H1 (cell line): ENCODE results near the gene UBE2D4. TPM values are rescaled to one million over a fixed set of nuclear protein-coding genes. Genes with fewer than 3 reads are reported as not detected.
A peak's percentile ranks its signal among the peaks of the same experiment; 100 is the strongest.

ENCODE experiments used
- CTCF ChIA-PET: fragments of 300-600 bp; sonication (Branson Sonifier 250); formaldehyde crosslinking; loops from one replicate; lab custom pipeline; 2021; ENCODE audit not compliant: partially characterized antibody; lab: Charles Lee
- POLR2A ChIA-PET: fragments of 300-600 bp; sonication (Branson Sonifier 250); formaldehyde crosslinking; loops from one replicate; lab custom pipeline; 2021; ENCODE audit warnings: inconsistent platforms; ENCODE audit not compliant: partially characterized antibody; lab: Charles Lee
- DNase-seq, 2 experiments: peaks; one replicate each; pipeline versions ENCODE4 v3.0.0 to v3.0.0-alpha.2; 2010 to 2022; ENCODE audit warnings: low spot score in 2 of 2, low read depth in 1 of 2, mixed read lengths in 1 of 2
- FAIRE-seq: peaks from 2 replicates; lab custom pipeline; 2011; peaks lifted over from hg19 to GRCh38; lab: Jason Lieb, UNC
- H2AFZ ChIP-seq: 2 replicates; pipeline ENCODE4 v1.8.1; 2012; ENCODE audit warnings: low read length, inconsistent platforms
- H2AK5ac ChIP-seq: 2 replicates; pipeline ENCODE4 v1.6.1; 2013; ENCODE audit warnings: low read depth, low read length
- H2BK120ac ChIP-seq: replicated peaks from 2 replicates; pipeline ENCODE3; 2013; ENCODE audit warnings: low read depth, low read length, inconsistent platforms
- H2BK12ac ChIP-seq: 2 replicates; pipeline ENCODE4 v1.6.1; 2013; ENCODE audit warnings: low read depth, low read length
- H2BK15ac ChIP-seq: 2 replicates; pipeline ENCODE4 v1.6.1; 2013; ENCODE audit warnings: low read length
- H2BK20ac ChIP-seq: 2 replicates; pipeline ENCODE4 v1.6.1; 2013; ENCODE audit warnings: low read length
- H2BK5ac ChIP-seq: 2 replicates; pipeline ENCODE4 v1.6.1; 2013; ENCODE audit warnings: low read depth, low read length
- H3K14ac ChIP-seq: 2 replicates; pipeline ENCODE4 v1.6.1; 2013; ENCODE audit warnings: inconsistent platforms; ENCODE audit not compliant: insufficient read length
- H3K18ac ChIP-seq: 2 replicates; pipeline ENCODE4 v1.6.1; 2013; ENCODE audit warnings: low read length; ENCODE audit errors: extremely low read depth
- H3K23ac ChIP-seq: 2 replicates; pipeline ENCODE4 v1.6.1; 2013; ENCODE audit warnings: inconsistent platforms; ENCODE audit not compliant: insufficient read length
- H3K23me2 ChIP-seq: 2 replicates; pipeline ENCODE4 v1.6.1; 2013; ENCODE audit warnings: low read depth, low read length
- H3K27ac ChIP-seq: 2 replicates; pipeline ENCODE4 v1.6.1; 2011; ENCODE audit warnings: low read depth, low read length, inconsistent platforms
- H3K27me3 ChIP-seq, 4 experiments: replicated peaks in 1 of 4; 1 replicate in 1 of 4; 2 replicates in 3 of 4; pipeline versions ENCODE4 v1.6.1 to v1.8.1; 2011 to 2013; ENCODE audit warnings: low read length in 3 of 4, mild to moderate bottlenecking in 3 of 4, inconsistent platforms in 2 of 4, mixed read lengths in 2 of 4, moderate library complexity in 1 of 4; ENCODE audit not compliant: control insufficient read depth in 3 of 4, insufficient read depth in 3 of 4; ENCODE audit errors: extremely low read depth in 1 of 4
- H3K36me3 ChIP-seq, 4 experiments: 2 replicates each; pipeline versions ENCODE4 v1.6.1 to v1.8.1; 2011 to 2013; ENCODE audit warnings: mild to moderate bottlenecking in 4 of 4, low read length in 3 of 4, moderate library complexity in 2 of 4, control low read depth in 1 of 4, inconsistent platforms in 1 of 4; ENCODE audit not compliant: insufficient read depth in 4 of 4, control insufficient read depth in 2 of 4
- H3K4ac ChIP-seq: replicated peaks from 2 replicates; pipeline ENCODE3; 2013; ENCODE audit warnings: low read length, low read depth, mixed read lengths, inconsistent platforms; ENCODE audit not compliant: insufficient read length
- H3K4me1 ChIP-seq, 4 experiments: replicated peaks in 1 of 4; 1 replicate in 1 of 4; 2 replicates in 3 of 4; pipeline versions ENCODE4 v1.6.1 to v1.8.1; 2011 to 2013; ENCODE audit warnings: low read length in 3 of 4, inconsistent platforms in 2 of 4, mixed read lengths in 1 of 4; ENCODE audit not compliant: insufficient read depth in 4 of 4, control insufficient read depth in 3 of 4
- H3K4me2 ChIP-seq, 2 experiments: 2 replicates each; pipeline versions ENCODE4 v1.6.1 to v1.8.1; 2011 to 2013; ENCODE audit warnings: low read depth in 2 of 2, low read length in 2 of 2, control low read depth in 1 of 2, inconsistent platforms in 1 of 2, mild to moderate bottlenecking in 1 of 2; ENCODE audit not compliant: insufficient read depth in 1 of 2
- H3K4me3 ChIP-seq, 4 experiments: fragments of 200-600, 300-600 bp in 1 of 4; sonication (generic), shearing (Covaris generic), sonication (Bioruptor Twin) in 1 of 4; 2 replicates each; pipeline versions ENCODE4 v1.5.1 to v1.8.1; 2011 to 2016; ENCODE audit warnings: low read length in 4 of 4, low read depth in 3 of 4, control low read depth in 2 of 4, inconsistent platforms in 2 of 4, mild to moderate bottlenecking in 2 of 4, mixed read lengths in 1 of 4, moderate library complexity in 1 of 4; ENCODE audit not compliant: insufficient read depth in 2 of 4; ENCODE audit errors: extremely low read depth in 1 of 4
- H3K56ac ChIP-seq: replicated peaks from 2 replicates; pipeline ENCODE3; 2013; ENCODE audit warnings: low read depth, mild to moderate bottlenecking, mixed read lengths, low read length, inconsistent platforms; ENCODE audit not compliant: insufficient read length
- H3K79me1 ChIP-seq: 2 replicates; pipeline ENCODE4 v1.6.1; 2013; ENCODE audit warnings: low read depth, low read length, control low read depth
- H3K79me2 ChIP-seq, 2 experiments: 2 replicates each; pipeline versions ENCODE4 v1.6.1 to v1.8.1; 2012 to 2013; ENCODE audit warnings: low read length in 2 of 2, mild to moderate bottlenecking in 2 of 2, inconsistent platforms in 1 of 2; ENCODE audit not compliant: insufficient read depth in 2 of 2, control insufficient read depth in 1 of 2
- H3K9ac ChIP-seq, 4 experiments: replicated peaks in 1 of 4; 1 replicate in 1 of 4; 2 replicates in 3 of 4; pipeline versions ENCODE4 v1.6.1 to v1.8.1; 2011 to 2013; ENCODE audit warnings: low read depth in 3 of 4, low read length in 3 of 4, control low read depth in 2 of 4, mild to moderate bottlenecking in 2 of 4, moderate library complexity in 2 of 4, inconsistent platforms in 1 of 4; ENCODE audit errors: extremely low read depth in 1 of 4
- H3K9me3 ChIP-seq, 2 experiments: 2 replicates each; pipeline versions ENCODE4 v1.6.1 to v1.8.1; 2012 to 2013; ENCODE audit warnings: mild to moderate bottlenecking in 2 of 2, moderate library complexity in 2 of 2, control low read depth in 1 of 2, inconsistent platforms in 1 of 2, low read depth in 1 of 2, low read length in 1 of 2, mixed read lengths in 1 of 2; ENCODE audit not compliant: insufficient read depth in 2 of 2
- H4K20me1 ChIP-seq, 2 experiments: replicated peaks in 1 of 2; 2 replicates each; pipeline versions ENCODE3 to v1.8.1; 2011 to 2013; ENCODE audit warnings: inconsistent platforms in 2 of 2, low read length in 2 of 2, mild to moderate bottlenecking in 1 of 2; ENCODE audit not compliant: insufficient read depth in 2 of 2, control insufficient read depth in 1 of 2
- H4K5ac ChIP-seq: 2 replicates; pipeline ENCODE4 v1.6.1; 2013; ENCODE audit warnings: low read length, low read depth, mixed read lengths, inconsistent platforms; ENCODE audit not compliant: insufficient read length
- H4K8ac ChIP-seq: 2 replicates; pipeline ENCODE4 v1.8.0; 2013; ENCODE audit warnings: mild to moderate bottlenecking, moderate library complexity, low read length, inconsistent platforms; ENCODE audit not compliant: insufficient read depth; ENCODE audit errors: extremely low read depth
- H4K91ac ChIP-seq: replicated peaks from 2 replicates; pipeline ENCODE3; 2013; ENCODE audit warnings: low read length, mixed read lengths, inconsistent platforms; ENCODE audit not compliant: insufficient read length
- ATF2 ChIP-seq: IDR thresholded peaks from 2 replicates; pipeline ENCODE4 v1.6.1; 2012; ENCODE audit warnings: low read length, inconsistent platforms
- BCL11A ChIP-seq, 2 experiments: IDR thresholded peaks; one replicate each; pipeline ENCODE4 v1.6.1; 2011; ENCODE audit warnings: low read depth in 2 of 2, low read length in 2 of 2, mild to moderate bottlenecking in 2 of 2
- BRCA1 ChIP-seq: IDR thresholded peaks from 2 replicates; pipeline ENCODE4 v1.6.1; 2012; ENCODE audit warnings: low read depth, low read length, improper control_type of control experiment
- CTCF ChIP-seq, 3 experiments: IDR thresholded peaks; 1 replicate in 2 of 3; 2 replicates in 1 of 3; pipeline versions ENCODE4 v1.5.1 to v1.6.1; 2011; ENCODE audit warnings: low read length in 3 of 3, mild to moderate bottlenecking in 3 of 3, inconsistent platforms in 2 of 3, low read depth in 1 of 3, moderate library complexity in 1 of 3; ENCODE audit not compliant: insufficient read depth in 1 of 3; ENCODE audit errors: control extremely low read depth in 1 of 3
- GTF2F1 ChIP-seq: IDR thresholded peaks from 2 replicates; pipeline ENCODE4 v1.6.1; 2012; ENCODE audit warnings: low read depth, low read length, improper control_type of control experiment, borderline replicate concordance
- MAFK ChIP-seq: IDR thresholded peaks from 2 replicates; pipeline ENCODE4 v1.6.1; 2012; ENCODE audit warnings: low read depth, mild to moderate bottlenecking, improper control_type of control experiment, low read length
- POU5F1 ChIP-seq: IDR thresholded peaks from 2 replicates; pipeline ENCODE4 v1.6.1; 2011; ENCODE audit warnings: low read depth, mild to moderate bottlenecking, low read length, moderate library complexity
- SP2 ChIP-seq: IDR thresholded peaks from 2 replicates; pipeline ENCODE4 v1.6.1; 2012; ENCODE audit warnings: mild to moderate bottlenecking, low read length, inconsistent platforms
- YY1 ChIP-seq: IDR thresholded peaks from 2 replicates; pipeline ENCODE4 v1.6.1; 2011; ENCODE audit warnings: low read depth, mild to moderate bottlenecking, low read length
- WGBS, 2 experiments: shearing (Covaris generic) in 1 of 2; methylation state at CpG; one replicate each; pipeline versions ENCODE4 v1.1.6 to v1.1.7; 2013 to 2015; ENCODE audit warnings: low lambda C conversion rate in 2 of 2, mixed read lengths in 2 of 2, inconsistent platforms in 1 of 2, low coverage in 1 of 2, missing lambda C conversion rate in 1 of 2; ENCODE audit not compliant: insufficient replicate concordance in 2 of 2, insufficient coverage in 1 of 2, insufficient read length in 1 of 2; ENCODE audit errors: extremely low coverage in 1 of 2, missing lambda C conversion rate in 1 of 2; 5-methylcytosine and 5-hydroxymethylcytosine counted together
- polyA plus RNA-seq, 7 experiments: library from polyadenylated mRNA; depleted of rRNA in 3 of 7; stranded (reverse) in 5 of 7; unstranded in 2 of 7; fragments of >200 nt in 5 of 7; fragments of 200-250 nt in 2 of 7; gene quantifications; 1 replicate in 5 of 7; 2 replicates in 1 of 7; 4 replicates in 1 of 7; pipeline versions ENCODE4 v1.2.1 to v1.2.3, GENCODE V29; 2011 to 2013; ENCODE audit warnings: missing spikeins in 2 of 7, mixed read lengths in 2 of 7
- total RNA-seq: library from RNA; stranded (reverse); fragmentation: NEBNext Ultra II Directional; extraction: Animal tissue kit (Norgen Biotek cat#: 25700); gene quantifications from 2 replicates; pipeline ENCODE4 v1.2.1, GENCODE V29; 2021

UBE2D4 gene
- total and polyA plus RNA-seq, 2 of the 8 experiments (the other 6 are each of a cell fraction or from before 2014, with no cell fraction given): 3.4 to 9.4 TPM

DNA sequence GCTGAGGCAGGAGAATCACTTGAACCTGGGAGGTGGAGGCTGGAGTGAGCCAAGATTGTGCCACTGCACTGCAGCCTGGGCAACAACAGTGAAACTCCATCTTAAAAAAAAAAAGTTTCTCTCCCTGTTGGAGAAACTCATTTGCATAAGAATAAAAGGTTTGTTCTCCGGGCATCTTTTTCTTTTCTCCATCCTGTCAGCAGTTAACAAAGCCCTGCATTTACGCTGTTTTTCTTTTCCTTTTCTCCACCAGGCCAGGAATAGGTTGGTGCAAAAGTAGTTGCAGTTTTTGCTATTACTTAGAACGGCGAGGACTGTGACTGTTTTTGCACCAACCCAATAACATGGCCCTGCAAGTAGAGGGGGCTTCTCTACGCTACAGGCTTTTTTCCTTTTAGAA is 10.3 kb upstream of the UBE2D4 start:
- H3K56ac ChIP-seq: no peak overlapping the region
- peak overlapping the region; percentile 67; the same call in 1 of the 2 replicates for H2BK20ac ChIP-seq
- no peak overlapping the region for H4K8ac ChIP-seq
- no peak overlapping the region for H2BK15ac ChIP-seq
- H4K5ac ChIP-seq: no peak overlapping the region
- H4K20me1 ChIP-seq: no peaks in the 10 kb centered on the region
- H4K91ac ChIP-seq: no peak overlapping the region
- H3K9me3 ChIP-seq: peaks cover 0 to 9% of the 10 kb centered on the region in 2 experiments; a peak in 2 of 4 replicates
- H3K27me3 ChIP-seq: no peaks in the 10 kb centered on the region
- DNase-seq (no peak), FAIRE-seq (peak; percentile 45)
- CTCF ChIA-PET: interaction anchor here (0.9 to 2.1 kb wide), 3 partner anchors 11 to 76 kb away, joined by 3 to 4 read pairs (median 4); no protein-coding TSS in a partner anchor
- POLR2A ChIA-PET: interaction anchor here (1.9 kb wide), 1 partner anchor 9 kb away, joined by 4 read pairs; the partner anchor contains the start of gene URGCP
- 0 out of 2 replicates have a peak overlapping the region, but pooled peaks have one; percentile 35 for H2BK5ac ChIP-seq
- H3K9ac ChIP-seq: no peak overlapping the region
- H3K4me2 ChIP-seq: no peak overlapping the region; a peak in 2 of 4 replicates
- no peak overlapping the region for H3K18ac ChIP-seq
- H3K36me3 ChIP-seq: no peaks in the 10 kb centered on the region
- H3K79me1 ChIP-seq: no peaks in the 10 kb centered on the region; the same call in 1 of the 2 replicates
- H2BK12ac ChIP-seq: peak overlapping the region; percentile 94; the same call in 1 of the 2 replicates
- WGBS, 2 experiments: 69% methylated on average over 5 of the region's 5 CpGs; no CpG with 5 or more reads in 1 of the 2 experiments
- H3K27ac ChIP-seq: 0 out of 2 replicates have a peak overlapping the region, but pooled peaks have one; percentile 14
- no peak overlapping the region for H2AFZ ChIP-seq
- no peaks in the 10 kb centered on the region for H3K79me2 ChIP-seq
- H3K23me2 ChIP-seq: no peaks in the 10 kb centered on the region
- no peak overlapping the region for H2BK120ac ChIP-seq
- peaks cover 0 to 5% (median 2%) of the 10 kb centered on the region in 4 experiments; a peak in 2 of 7 replicates for H3K4me1 ChIP-seq
- H3K4ac ChIP-seq: no peak overlapping the region
- peak overlapping the region; percentile 33; the same call in 1 of the 2 replicates for H2AK5ac ChIP-seq
- no peak overlapping the region for H3K14ac ChIP-seq
- no peak overlapping the region for H3K23ac ChIP-seq
- no peak overlapping the region for H3K4me3 ChIP-seq
- TF ChIP-seq CTCF (IDR thresholded peaks at IDR 0.05; ENCODE audit: control extremely low read depth in 1 of 3, insufficient read depth in 1 of 3, low read depth in 1 of 3, low read length in 3 of 3): no peak
- no peak for TF ChIP-seq BCL11A (IDR thresholded peaks at IDR 0.05; ENCODE audit: low read depth in 2 of 2, low read length in 2 of 2)
- no peak for TF ChIP-seq YY1
- TF ChIP-seq POU5F1: no peak
- no peak for TF ChIP-seq GTF2F1
- TF ChIP-seq MAFK: no peak
- no peak for TF ChIP-seq BRCA1
- TF ChIP-seq SP2: no peak
- no peak for TF ChIP-seq ATF2
